ENCODE results near the gene PSTK. TPM values are rescaled to one million over a fixed set of nuclear protein-coding genes. Genes with fewer than 3 reads are reported as not detected.

PSTK gene
- total and polyA plus RNA-seq, 10 of the 15 experiments (the other 5 are each of a cell fraction or from before 2014, with no cell fraction given), result 1.8 to 7.1 (median 3.4) TPM

DNA sequence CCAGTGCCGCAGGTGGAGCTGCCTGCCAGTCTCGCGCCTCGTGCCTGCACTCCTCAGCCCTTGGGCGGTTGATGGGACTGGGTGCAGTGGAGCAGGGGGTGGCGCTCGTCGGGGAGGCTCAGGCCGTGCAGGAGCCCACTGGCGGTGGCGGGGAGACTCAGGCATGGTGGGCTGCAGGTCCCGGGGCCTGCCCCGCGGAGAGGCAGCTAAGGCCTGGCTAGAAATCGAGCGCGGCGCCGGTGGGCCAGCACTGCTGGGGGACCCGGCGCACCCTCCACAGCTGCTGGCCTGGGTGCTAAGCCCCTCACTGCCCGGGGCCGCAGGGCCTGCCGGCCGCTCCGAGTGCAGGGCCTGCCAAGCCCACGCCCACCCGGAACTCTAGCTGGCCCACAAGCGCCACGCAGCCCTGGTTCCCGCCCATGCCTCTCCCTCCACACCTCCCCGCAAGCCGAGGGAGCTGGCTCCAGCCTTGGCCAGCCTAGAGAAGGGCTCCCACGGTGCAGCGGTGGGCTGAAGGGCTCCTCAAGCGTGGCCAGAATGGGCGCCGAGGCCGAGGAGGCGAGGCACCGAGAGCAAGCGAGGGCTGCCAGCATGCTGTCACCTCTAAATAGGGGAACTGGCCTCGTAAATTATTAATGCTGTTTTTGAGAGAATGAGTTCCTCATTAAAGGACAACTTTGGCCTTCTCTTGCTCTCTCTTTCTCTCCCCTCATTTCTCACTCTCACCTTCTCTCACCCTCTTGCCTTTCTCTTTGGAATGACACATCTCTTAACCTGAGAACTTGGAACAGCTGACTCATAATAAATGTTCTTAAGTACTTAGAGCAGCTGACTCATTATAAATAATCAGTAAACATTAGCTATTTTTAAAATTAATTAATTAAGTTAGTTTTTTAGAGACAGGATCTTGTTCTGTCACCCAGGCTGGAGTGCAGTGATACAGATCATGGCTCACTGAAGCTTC is 33.5 kb downstream of the PSTK start:
- ATAC-seq (no peak), DNase-seq (ENCODE audit: low read depth, low spot score) (no peak), FAIRE-seq (no peak)
- in situ Hi-C loops (cut with MboI), result no loop called here
- ChIA-PET POLR2A (no interaction called here), CTCF (interaction anchor here (0.8 to 1.8 kb wide), 4 partner anchors 8 to 120 kb away, joined by 3 to 10 read pairs (median 4); no protein-coding TSS in a partner anchor), SMC1A (ENCODE audit: uncharacterized antibody, unreplicated experiment) (interaction anchor here (0.7 to 1.2 kb wide), 2 partner anchors 12 to 19 kb away, joined by 3 read pairs; no protein-coding TSS in a partner anchor), RAD21 (ENCODE audit: unreplicated experiment) (no interaction called here)
- TF ChIP-seq, protein P1, sequence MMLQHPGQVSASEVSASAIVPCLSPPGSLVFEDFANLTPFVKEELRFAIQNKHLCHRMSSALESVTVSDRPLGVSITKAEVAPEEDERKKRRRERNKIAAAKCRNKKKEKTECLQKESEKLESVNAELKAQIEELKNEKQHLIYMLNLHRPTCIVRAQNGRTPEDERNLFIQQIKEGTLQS (IDR thresholded peaks at IDR 0.05; ENCODE audit: borderline replicate concordance, extremely low read depth, low read depth, low read length), result no peak
- no peak for TF ChIP-seq MEF2B (IDR thresholded peaks at IDR 0.05; ENCODE audit: partially characterized antibody, poor library complexity, severe bottlenecking)
- TF ChIP-seq HCFC1 (IDR thresholded peaks at IDR 0.05; ENCODE audit: low read length), result no peak
- Histone ChIP-seq H3K4me2 (ENCODE audit: control insufficient read depth, insufficient read depth) (no peak overlapping the region), H4K20me1 (ENCODE audit: control insufficient read depth, insufficient read depth) (no peaks in the 10 kb centered on the region), H3K36me3 (ENCODE audit: control insufficient read depth in 2 of 2, insufficient read depth in 2 of 2, low read length in 1 of 2) (no peaks in the 10 kb centered on the region), H2AFZ (ENCODE audit: control insufficient read depth, low read depth, low read length) (no peak overlapping the region), H3K27me3 (replicated peaks in 1 of 2; ENCODE audit: control insufficient read depth in 2 of 2, insufficient read depth in 2 of 2, low read length in 1 of 2) (no peaks in the 10 kb centered on the region), H3K9me3 (replicated peaks; ENCODE audit: control insufficient read depth, insufficient read depth, low read length) (no peaks in the 10 kb centered on the region; the same call in 2 of the 3 replicates), H3K79me2 (ENCODE audit: control insufficient read depth, insufficient read depth, low read length) (peaks cover 4% of the 10 kb centered on the region), H3K4me1 (ENCODE audit: control insufficient read depth, insufficient read depth, low read length) (no peaks in the 10 kb centered on the region), H3K9ac (ENCODE audit: control insufficient read depth, insufficient read depth, low read length) (no peak overlapping the region), H3K4me3 (no peak overlapping the region), H3K27ac (ENCODE audit: control insufficient read depth, insufficient read depth) (no peak overlapping the region)
- 92% methylated on average over 33 of the region's 43 CpGs for WGBS (ENCODE audit: insufficient coverage, insufficient replicate concordance, low lambda C conversion rate, missing lambda C conversion rate)
- intact Hi-C loops (cut with micrococcal nuclease; ENCODE audit: unreplicated experiment), result no loop called here
- no TSS peak for BruUV-seq (replicated peaks)

DNA sequence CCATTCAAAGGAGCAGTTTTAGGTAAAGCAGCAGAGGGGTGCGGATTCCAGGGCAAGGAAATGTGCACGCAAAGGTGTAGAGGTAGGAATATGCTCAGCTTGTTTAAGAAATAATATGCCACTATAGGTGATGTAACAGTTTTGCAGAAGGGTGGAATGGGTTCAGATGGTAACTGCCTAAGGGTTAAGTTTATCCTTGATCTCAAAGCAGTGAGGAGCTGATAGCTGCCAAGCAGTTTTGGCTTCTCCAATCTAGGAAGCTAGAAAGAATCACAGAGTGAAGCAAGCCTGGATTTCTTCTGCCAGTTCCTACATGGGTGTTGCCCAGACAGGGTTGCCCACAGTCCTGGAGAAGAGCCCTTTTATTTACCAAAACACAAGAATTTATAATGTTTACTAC is 34.6 kb downstream of the PSTK start:
- ChIA-PET POLR2A (no interaction called here), SMC1A (ENCODE audit: uncharacterized antibody, unreplicated experiment) (interaction anchor here (1.2 kb wide), 1 partner anchor 11 kb away, joined by 3 read pairs; no protein-coding TSS in a partner anchor), CTCF (interaction anchor here (0.8 kb wide), 1 partner anchor 119 kb away, joined by 3 read pairs; no protein-coding TSS in a partner anchor), RAD21 (ENCODE audit: unreplicated experiment) (no interaction called here)
- no peaks in the 10 kb centered on the region; the same call in 2 of the 3 replicates for H3K9me3 ChIP-seq (replicated peaks; ENCODE audit: control insufficient read depth, insufficient read depth, low read length)
- no peaks in the 10 kb centered on the region for H3K4me1 ChIP-seq (ENCODE audit: control insufficient read depth, insufficient read depth, low read length)
- H3K4me3 ChIP-seq, result no peak overlapping the region
- intact Hi-C loops (cut with micrococcal nuclease; ENCODE audit: unreplicated experiment) (no loop called here), in situ Hi-C loops (cut with MboI) (no loop called here)
- ATAC-seq (no peak), DNase-seq (ENCODE audit: low read depth, low spot score) (no peak), FAIRE-seq (no peak)
- H4K20me1 ChIP-seq (ENCODE audit: control insufficient read depth, insufficient read depth), result no peaks in the 10 kb centered on the region
- no peaks in the 10 kb centered on the region for H3K36me3 ChIP-seq (ENCODE audit: control insufficient read depth in 2 of 2, insufficient read depth in 2 of 2, low read length in 1 of 2)
- no peak overlapping the region for H3K9ac ChIP-seq (ENCODE audit: control insufficient read depth, insufficient read depth, low read length)
- 91% methylated on average over 2 of the region's 2 CpGs for WGBS (ENCODE audit: insufficient coverage, insufficient replicate concordance, low lambda C conversion rate, missing lambda C conversion rate)
- H2AFZ ChIP-seq (ENCODE audit: control insufficient read depth, low read depth, low read length), result no peak overlapping the region
- H3K79me2 ChIP-seq (ENCODE audit: control insufficient read depth, insufficient read depth, low read length), result peaks cover under 1% of the 10 kb centered on the region; the same call in 1 of the 2 replicates
- no peaks in the 10 kb centered on the region for H3K27me3 ChIP-seq (replicated peaks in 1 of 2; ENCODE audit: control insufficient read depth in 2 of 2, insufficient read depth in 2 of 2, low read length in 1 of 2)
- no peak overlapping the region for H3K27ac ChIP-seq (ENCODE audit: control insufficient read depth, insufficient read depth)
- no peak overlapping the region for H3K4me2 ChIP-seq (ENCODE audit: control insufficient read depth, insufficient read depth)
- no TSS peak for BruUV-seq (replicated peaks)
- no peak for TF ChIP-seq KAT2A (conservative IDR thresholded peaks at IDR 0.05; ENCODE audit: control insufficient read depth, low read depth, low read length)
- TF ChIP-seq CBX3 (IDR thresholded peaks at IDR 0.05; ENCODE audit: borderline replicate concordance, low read depth), result no peak
- TF ChIP-seq ZBED1 (IDR thresholded peaks at IDR 0.05; ENCODE audit: borderline replicate concordance), result no peak
- TF ChIP-seq RCOR1 (conservative IDR thresholded peaks at IDR 0.05; ENCODE audit: low read depth, low read length), result no peak
- TF ChIP-seq FOXK2 (IDR thresholded peaks at IDR 0.05), result no peak
- no peak for TF ChIP-seq NFYA (IDR thresholded peaks at IDR 0.05; ENCODE audit: borderline replicate concordance, low read depth, low read length)
- TF ChIP-seq TCF7 (IDR thresholded peaks at IDR 0.05; ENCODE audit: borderline replicate concordance), result no peak
- TF ChIP-seq TCF3 (IDR thresholded peaks at IDR 0.05; ENCODE audit: borderline replicate concordance, insufficient read depth, low read depth, low read length), result no peak
- no peak for TF ChIP-seq RUNX3 (IDR thresholded peaks at IDR 0.05; ENCODE audit: low read length)
- TF ChIP-seq MYC (IDR thresholded peaks at IDR 0.05; ENCODE audit: insufficient read depth, insufficient read length, insufficient replicate concordance, low read length, severe bottlenecking), result no peak
- no peak for TF ChIP-seq ZNF217 (IDR thresholded peaks at IDR 0.05)
- TF ChIP-seq RAD51 (IDR thresholded peaks at IDR 0.05), result no peak
- no peak for TF ChIP-seq PAX5 (IDR thresholded peaks at IDR 0.05; ENCODE audit: borderline replicate concordance, low read depth, low read length)

All from GM12878 (cell line).